GM19438 (cell line): ENCODE results near the gene GGA2.
"Not testable (repeated sequence)": the region's sequence is repeated elsewhere in the genome, so short reads cannot be mapped to it uniquely, and the experiment has no call there.

Experiments
- ATAC-seq: cut with Tn5 transposase; IDR thresholded peaks from one replicate; pipeline ENCODE4 v1.9.1; 2021; ENCODE audit warnings: low read depth; ENCODE audit not compliant: unreplicated experiment

Gene GGA2

GRCh38 chr16:23480257-23480656 lies 30.0 kb downstream of the GGA2 start:
- no peak for ATAC-seq

GRCh38 chr16:23479138-23479537 lies 31.2 kb downstream of the GGA2 start:
- no peak for ATAC-seq

GRCh38 chr16:23478566-23478965 lies 31.7 kb downstream of the GGA2 start:
- no peak for ATAC-seq

- ATAC-seq = no peak
These were observed 34.0 kb downstream of the GGA2 start for GRCh38 chr16:23476289-23476688.

- no peak for ATAC-seq
These were observed 40.5 kb downstream of the GGA2 start for GRCh38 chr16:23469814-23470213.

- ATAC-seq = no peak
These were observed 44.0 kb downstream of the GGA2 start for GRCh38 chr16:23466162-23466885.

GRCh38 chr16:23465179-23465578 lies 45.1 kb downstream of the GGA2 start:
- no peak for ATAC-seq

GRCh38 chr16:23464196-23464595 lies 46.1 kb downstream of the GGA2 start:
- ATAC-seq = no peak

- not testable (repeated sequence) for ATAC-seq
These were observed 47.3 kb downstream of the GGA2 start for GRCh38 chr16:23462994-23463393.

GRCh38 chr16:23453338-23454052 lies 56.8 kb downstream of the GGA2 start:
- peak; percentile 10 for ATAC-seq

- peak; percentile 79 for ATAC-seq
These were observed 57.5 kb downstream of the GGA2 start, which contains the start of gene COG7 for GRCh38 chr16:23452572-23453337. Gene COG7 (minus strand): TSS chr16:23453189. CDS start chr16:23452994, 195 bp downstream.

- ATAC-seq = no peak
These were observed 58.1 kb downstream of the GGA2 start for GRCh38 chr16:23452221-23452571.

- no peak for ATAC-seq
These were observed 61.9 kb downstream of the GGA2 start for GRCh38 chr16:23448392-23448791.

GRCh38 chr16:23437542-23437941 lies 72.8 kb downstream of the GGA2 start:
- ATAC-seq = not testable (repeated sequence)

- no peak for ATAC-seq
These were observed 73.3 kb downstream of the GGA2 start for GRCh38 chr16:23436951-23437350.

- ATAC-seq = no peak
These were observed 74.8 kb downstream of the GGA2 start for GRCh38 chr16:23435500-23435899.

GRCh38 chr16:23434380-23434779 lies 75.9 kb downstream of the GGA2 start:
- ATAC-seq = no peak

GRCh38 chr16:23433261-23433920 lies 76.9 kb downstream of the GGA2 start:
- no peak for ATAC-seq

- no peak for ATAC-seq
These were observed 77.8 kb downstream of the GGA2 start for GRCh38 chr16:23432176-23433128.

- no peak for ATAC-seq
These were observed 81.9 kb downstream of the GGA2 start for GRCh38 chr16:23428351-23428750.
